ENCODE measurements around the gene WWC2. TPM values are rescaled to one million over a fixed set of nuclear protein-coding genes. Genes with fewer than 3 reads are reported as not detected.

WWC2 gene
- polyA plus RNA-seq, 2 of the 4 experiments (the other 2 are of a cell fraction) = 14.9 to 26.9 TPM

GRCh38 chr4:183249854-183250253 lies 150.8 kb downstream of the WWC2 start:
- ChIA-PET POLR2A (interaction anchor here (1.0 kb wide), 1 partner anchor 151 kb away, joined by 5 read pairs; the partner anchor contains the start of gene WWC2), CTCF (interaction anchor here (0.6 to 13.4 kb wide), 31 partner anchors 10 to 340 kb away, joined by 3 to 168 read pairs (median 4); partner anchors contain the start of gene WWC2)
- no peak overlapping the region for H3K4me2 ChIP-seq
- ATAC-seq (peak; percentile 54 to 86; a peak in 4 of 6 replicates), DNase-seq (ENCODE audit: low read depth in 1 of 2, low spot score in 1 of 2) (peak; percentile 11 to 39), FAIRE-seq (no peak)
- no peak overlapping the region for H3K4me3 ChIP-seq
- H3K9me3 ChIP-seq = no peaks in the 10 kb centered on the region
- no peak for TF ChIP-seq SREBF2 (IDR thresholded peaks at IDR 0.05)
- TF ChIP-seq CTCF (IDR thresholded peaks at IDR 0.05) = peak; percentile 55
- peak; percentile 72 to 80 for TF ChIP-seq RAD21 (conservative IDR thresholded peaks at IDR 0.05 in 1 of 2, IDR thresholded peaks at IDR 0.05 in 1 of 2)
- peak; percentile 82 for TF ChIP-seq SMC3 (IDR thresholded peaks at IDR 0.05)
- TF ChIP-seq ZFP36 (IDR thresholded peaks at IDR 0.05; ENCODE audit: borderline replicate concordance, partially characterized antibody) = no peak
- no peak for TF ChIP-seq ELK1 (IDR thresholded peaks at IDR 0.05; ENCODE audit: low read depth, low read length)
- H3K4me1 ChIP-seq = no peaks in the 10 kb centered on the region
- no peak overlapping the region for H3K27ac ChIP-seq
- 12% methylated on average over 2 of the region's 2 CpGs for WGBS (ENCODE audit: missing lambda C conversion rate)

GRCh38 chr4:183250831-183251230 lies 151.8 kb downstream of the WWC2 start:
- 73% methylated on average over 2 of the region's 2 CpGs for WGBS (ENCODE audit: missing lambda C conversion rate)
- TF ChIP-seq SREBF2 (IDR thresholded peaks at IDR 0.05) (no peak), EHMT2 (IDR thresholded peaks at IDR 0.05; ENCODE audit: low read depth) (no peak), MAX (IDR thresholded peaks at IDR 0.05) (no peak), BHLHE40 (IDR thresholded peaks at IDR 0.05; ENCODE audit: low read depth, low read length) (no peak), HOXB13 (CRISPR knock-in tag; IDR thresholded peaks at IDR 0.05; ENCODE audit: low read depth) (no peak), RARB (CRISPR knock-in tag; IDR thresholded peaks at IDR 0.05) (no peak), RNF2 (IDR thresholded peaks at IDR 0.05; ENCODE audit: borderline replicate concordance, low read depth) (no peak), SMC3 (IDR thresholded peaks at IDR 0.05) (no peak), PHF8 (IDR thresholded peaks at IDR 0.05; ENCODE audit: borderline replicate concordance, low read depth) (no peak), GATA3 (IDR thresholded peaks at IDR 0.05; ENCODE audit: borderline replicate concordance) (no peak), TP53 (CRISPR knock-in tag; IDR thresholded peaks at IDR 0.05) (no peak), CHD2 (IDR thresholded peaks at IDR 0.05; ENCODE audit: low read length, partially characterized antibody) (no peak), HES2 (IDR thresholded peaks at IDR 0.05) (no peak), ZSCAN20 (CRISPR knock-in tag; IDR thresholded peaks at IDR 0.05) (no peak), JUN (IDR thresholded peaks at IDR 0.05) (no peak), HEYL (CRISPR knock-in tag; IDR thresholded peaks at IDR 0.05) (no peak), CTCF (IDR thresholded peaks at IDR 0.05) (no peak)
- CTCF ChIA-PET = interaction anchor here (0.6 to 13.4 kb wide), 17 partner anchors 11 to 338 kb away, joined by 3 to 168 read pairs (median 5); partner anchors contain the start of gene WWC2
- ATAC-seq (no peak), DNase-seq (ENCODE audit: low read depth in 1 of 2, low spot score in 1 of 2) (no peak), FAIRE-seq (no peak)
- no peak overlapping the region for H3K4me3 ChIP-seq
- no peaks in the 10 kb centered on the region for H3K9me3 ChIP-seq
- H3K4me2 ChIP-seq = no peak overlapping the region
- POLR2A ChIA-PET = no interaction called here
- peaks cover 3% of the 10 kb centered on the region; the same call in 1 of the 3 replicates for H3K4me1 ChIP-seq
- no peak overlapping the region for H3K27ac ChIP-seq

Measured in A549 (cell line).